ENCODE results near the gene UGCG. TPM values are rescaled to one million over a fixed set of nuclear protein-coding genes. Genes with fewer than 3 reads are reported as not detected.

Gene UGCG
- total RNA-seq, 1 experiment from 2014 or later, result 32.6 TPM

DNA sequence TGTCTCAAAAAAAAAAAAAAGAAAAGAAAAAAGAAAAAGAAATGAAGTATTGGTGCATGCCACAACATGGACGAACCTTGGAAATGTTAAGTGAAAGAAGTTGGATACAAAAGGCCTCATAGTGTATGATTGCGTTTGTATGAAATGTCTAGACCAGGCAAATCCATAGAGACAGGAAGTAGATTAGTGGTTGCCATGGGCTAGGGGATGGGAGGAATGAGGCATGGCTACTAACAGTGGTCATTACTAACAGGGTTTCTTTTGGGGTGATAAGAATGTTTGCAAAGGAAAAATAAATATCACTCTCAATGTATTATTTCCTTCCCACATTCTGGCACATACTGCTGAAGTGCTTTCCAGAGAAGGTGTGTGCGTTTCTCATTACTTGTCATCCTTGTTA, 44.1 kb downstream of the UGCG start:
- TF ChIP-seq ZBTB33 (IDR thresholded peaks at IDR 0.05; ENCODE audit: extremely low read depth, insufficient replicate concordance, low read length) (no peak), CEBPB (IDR thresholded peaks at IDR 0.05; ENCODE audit: low read depth) (no peak), ATF3 (IDR thresholded peaks at IDR 0.05) (no peak), POLR2AphosphoS5 (IDR thresholded peaks at IDR 0.05; ENCODE audit: low read depth, low read length) (no peak), EZH2 (IDR thresholded peaks at IDR 0.05) (no peak), SRF (IDR thresholded peaks at IDR 0.05; ENCODE audit: low read depth) (no peak), EGR1 (IDR thresholded peaks at IDR 0.05; ENCODE audit: low read depth) (no peak), SP1 (IDR thresholded peaks at IDR 0.05; ENCODE audit: low read depth) (no peak), TCF7L2 (IDR thresholded peaks at IDR 0.05; ENCODE audit: borderline replicate concordance, extremely low read depth, insufficient read depth, insufficient read length) (no peak), EZH2phosphoT487 (IDR thresholded peaks at IDR 0.05; ENCODE audit: borderline replicate concordance) (no peak)
- no peak overlapping the region for H3K27ac ChIP-seq (ENCODE audit: low read depth, low read length)
- BruUV-seq (replicated peaks), result no TSS peak
- H3K79me2 ChIP-seq (ENCODE audit: insufficient read depth, low read length), result no peaks in the 10 kb centered on the region
- no peaks in the 10 kb centered on the region for H3K9me2 ChIP-seq (ENCODE audit: insufficient read depth)
- H3K9me3 ChIP-seq (ENCODE audit: control insufficient read depth in 1 of 2, insufficient read depth in 1 of 2, low read depth in 1 of 2, low read length in 2 of 2), result no peaks in the 10 kb centered on the region
- POLR2A ChIA-PET, result no interaction called here
- H3K9ac ChIP-seq (ENCODE audit: low read length), result no peak overlapping the region
- DNase-seq (ENCODE audit: low read depth, low spot score), result no peak
- H3K36me3 ChIP-seq (ENCODE audit: control insufficient read depth in 1 of 2, insufficient read depth in 2 of 2, low read length in 2 of 2), result 0 out of 4 replicates have a peak, but pooled peaks cover 0 to 1% of the 10 kb centered on the region in 2 experiments
- H3K27me3 ChIP-seq (ENCODE audit: insufficient read depth, low read length), result no peaks in the 10 kb centered on the region
- CTCF ChIA-PET, result no interaction called here
- RAD21 ChIA-PET (ENCODE audit: low non-redundant PET in 1 of 2, low total read pairs in 2 of 2, uncharacterized antibody in 2 of 2, unreplicated experiment in 2 of 2), result no interaction called here
- peaks cover 3 to 4% of the 10 kb centered on the region in 2 experiments; a peak in 1 of 4 replicates for H3K4me1 ChIP-seq (ENCODE audit: control insufficient read depth in 1 of 2, insufficient read depth in 2 of 2, low read length in 2 of 2)
- no peak overlapping the region for H2AFZ ChIP-seq (ENCODE audit: low read depth, low read length, poor library complexity, severe bottlenecking)
- H3K4me2 ChIP-seq (ENCODE audit: low read length), result no peak overlapping the region
- intact Hi-C loops (cut with micrococcal nuclease), result no loop called here
- H4K20me1 ChIP-seq (ENCODE audit: insufficient read depth), result no peaks in the 10 kb centered on the region
- no peak overlapping the region for H3K4me3 ChIP-seq (replicated peaks in 1 of 2; ENCODE audit: low read depth in 1 of 2, low read length in 2 of 2)
- no peak for ATAC-seq
